Measurements from ENCODE around the gene SIDT2. TPM values are rescaled to one million over a fixed set of nuclear protein-coding genes. Genes with fewer than 3 reads are reported as not detected.

SIDT2 gene
- total and polyA plus RNA-seq, 2 donors (not counting 3 experiments of a cell fraction or from before 2014, with no cell fraction given) = 28.7 to 34.5 TPM

GRCh38 chr11:117192401-117192875 lies 13.9 kb downstream of the SIDT2 start:
- no peak overlapping the region for H3K27ac ChIP-seq (ENCODE audit: insufficient read depth, low read depth, low read length)
- TF ChIP-seq, protein P1, sequence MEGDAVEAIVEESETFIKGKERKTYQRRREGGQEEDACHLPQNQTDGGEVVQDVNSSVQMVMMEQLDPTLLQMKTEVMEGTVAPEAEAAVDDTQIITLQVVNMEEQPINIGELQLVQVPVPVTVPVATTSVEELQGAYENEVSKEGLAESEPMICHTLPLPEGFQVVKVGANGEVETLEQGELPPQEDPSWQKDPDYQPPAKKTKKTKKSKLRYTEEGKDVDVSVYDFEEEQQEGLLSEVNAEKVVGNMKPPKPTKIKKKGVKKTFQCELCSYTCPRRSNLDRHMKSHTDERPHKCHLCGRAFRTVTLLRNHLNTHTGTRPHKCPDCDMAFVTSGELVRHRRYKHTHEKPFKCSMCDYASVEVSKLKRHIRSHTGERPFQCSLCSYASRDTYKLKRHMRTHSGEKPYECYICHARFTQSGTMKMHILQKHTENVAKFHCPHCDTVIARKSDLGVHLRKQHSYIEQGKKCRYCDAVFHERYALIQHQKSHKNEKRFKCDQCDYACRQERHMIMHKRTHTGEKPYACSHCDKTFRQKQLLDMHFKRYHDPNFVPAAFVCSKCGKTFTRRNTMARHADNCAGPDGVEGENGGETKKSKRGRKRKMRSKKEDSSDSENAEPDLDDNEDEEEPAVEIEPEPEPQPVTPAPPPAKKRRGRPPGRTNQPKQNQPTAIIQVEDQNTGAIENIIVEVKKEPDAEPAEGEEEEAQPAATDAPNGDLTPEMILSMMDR (IDR thresholded peaks at IDR 0.05; ENCODE audit: extremely low read depth in 1 of 2, insufficient read depth in 1 of 2, low read depth in 1 of 2, low read length in 2 of 2) = no peak
- TF ChIP-seq POLR2AphosphoS5 (IDR thresholded peaks at IDR 0.05; ENCODE audit: insufficient read depth, low read depth, low read length) (no peak), MYC (IDR thresholded peaks at IDR 0.05; ENCODE audit: low read depth, low read length) (no peak), EZH2 (IDR thresholded peaks at IDR 0.05; ENCODE audit: borderline replicate concordance, low read depth, low read length, severe bottlenecking) (no peak)
- DNase-seq (ENCODE audit: low read depth, low spot score) (no peak), FAIRE-seq (no peak)
- intact Hi-C loops (cut with micrococcal nuclease) = no loop called here
- H3K9me3 ChIP-seq (replicated peaks; ENCODE audit: control insufficient read depth, insufficient read depth, low read length) = no peaks in the 10 kb centered on the region
- no peak overlapping the region for H3K4me2 ChIP-seq (ENCODE audit: insufficient read depth, low read length)
- no peaks in the 10 kb centered on the region for H3K79me2 ChIP-seq (ENCODE audit: control insufficient read depth, insufficient read depth, low read length)
- H3K4me1 ChIP-seq (ENCODE audit: control insufficient read depth, extremely low read depth, insufficient read depth, low read length) = no peaks in the 10 kb centered on the region
- no peak overlapping the region for H3K9ac ChIP-seq (replicated peaks; ENCODE audit: extremely low read depth, insufficient read depth, low read length)
- peaks cover 0 to 35% of the 10 kb centered on the region in 2 experiments for H3K36me3 ChIP-seq (ENCODE audit: control insufficient read depth in 2 of 2, extremely low read depth in 1 of 2, insufficient read depth in 2 of 2, low read length in 2 of 2)
- ChIA-PET POLR2A (no interaction called here), CTCF (no interaction called here)
- dilution Hi-C loops (cut with MboI; ENCODE audit: extremely low pct_ligation_motif_present, low sequenced_read_pairs) = no loop called here
- H4K20me1 ChIP-seq (replicated peaks; ENCODE audit: control insufficient read depth, extremely low read depth, insufficient read depth, low read length) = no peaks in the 10 kb centered on the region
- no peak overlapping the region for H3K4me3 ChIP-seq (replicated peaks in 1 of 3; ENCODE audit: insufficient read depth in 1 of 3, low read depth in 1 of 3, low read length in 3 of 3)
- no peaks in the 10 kb centered on the region for H3K9me1 ChIP-seq (replicated peaks; ENCODE audit: control insufficient read depth, extremely low read depth, insufficient read depth, low read length)
- no TSS peak for BruUV-seq (replicated peaks)
- no peak overlapping the region for H2AFZ ChIP-seq (ENCODE audit: low read depth, low read length)
- H3K27me3 ChIP-seq (ENCODE audit: control insufficient read depth in 2 of 2, insufficient read depth in 2 of 2, low read length in 2 of 2) = no peaks in the 10 kb centered on the region

All from endothelial cell of umbilical vein (primary cell).